ENCODE data around the gene MYOG. TPM values are rescaled to one million over a fixed set of nuclear protein-coding genes. Genes with fewer than 3 reads are reported as not detected.

MYOG gene
- total RNA-seq, 1 donor from 2014 or later, result not detected

DNA sequence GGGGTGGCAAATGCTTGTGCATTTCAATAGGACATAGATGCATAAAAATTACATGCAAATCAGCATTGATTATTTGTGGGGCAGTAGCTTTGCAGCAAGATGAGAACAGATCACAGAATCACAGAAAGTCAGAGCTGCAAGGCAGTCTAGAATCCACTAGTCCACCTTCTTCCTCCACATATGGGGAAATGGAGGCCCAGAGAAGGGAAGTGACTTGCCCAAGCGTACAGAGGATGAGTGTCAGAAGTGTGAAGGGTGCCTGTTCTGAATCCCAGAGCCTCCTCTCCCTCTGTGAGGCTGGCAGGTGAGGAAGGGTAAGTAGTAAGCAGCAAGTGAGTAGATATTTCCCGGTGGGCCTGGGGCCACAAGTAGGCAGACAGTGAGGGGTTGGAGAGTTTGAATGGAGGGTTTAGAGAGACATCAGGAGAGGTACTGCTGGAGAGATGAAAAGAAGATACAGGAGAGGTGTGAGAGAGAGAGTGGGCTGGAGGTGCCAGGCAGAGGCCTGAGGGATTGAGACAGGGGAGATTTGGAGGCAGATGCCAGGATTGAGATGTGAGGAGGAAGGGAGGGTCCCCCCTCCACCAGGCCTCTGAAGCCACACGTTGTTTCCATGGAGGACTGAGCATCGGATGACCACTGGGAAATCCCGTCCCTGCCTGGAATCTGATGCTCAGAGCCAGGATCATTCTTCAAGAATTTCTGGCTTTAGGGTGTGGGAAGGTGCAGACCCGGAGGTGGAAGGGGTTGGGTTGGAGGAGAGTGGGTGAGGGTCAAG, 4.8 kb upstream of the MYOG start:
- no peak for DNase-seq (ENCODE audit: low spot score)

DNA sequence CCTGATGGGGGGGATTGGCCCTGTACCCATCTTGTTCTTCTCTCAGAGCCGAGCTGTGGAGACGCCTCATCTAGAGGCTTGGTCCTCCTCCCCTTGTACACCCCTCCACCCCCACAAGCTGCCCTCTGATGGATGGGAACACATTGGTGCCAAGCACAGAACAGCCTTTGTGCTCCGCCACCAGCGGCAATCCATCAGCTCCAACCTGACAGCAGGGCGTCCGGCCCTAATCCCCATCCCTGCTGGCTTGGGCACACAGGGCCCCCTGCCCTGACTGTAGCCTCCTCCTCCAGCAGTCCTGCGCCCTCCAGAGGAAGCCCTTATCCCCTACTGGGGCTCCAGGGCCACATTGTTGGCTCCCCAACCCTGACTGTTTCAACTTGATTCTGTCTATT, 3.8 kb upstream of the MYOG start:
- DNase-seq (ENCODE audit: low spot score), result no peak

DNA sequence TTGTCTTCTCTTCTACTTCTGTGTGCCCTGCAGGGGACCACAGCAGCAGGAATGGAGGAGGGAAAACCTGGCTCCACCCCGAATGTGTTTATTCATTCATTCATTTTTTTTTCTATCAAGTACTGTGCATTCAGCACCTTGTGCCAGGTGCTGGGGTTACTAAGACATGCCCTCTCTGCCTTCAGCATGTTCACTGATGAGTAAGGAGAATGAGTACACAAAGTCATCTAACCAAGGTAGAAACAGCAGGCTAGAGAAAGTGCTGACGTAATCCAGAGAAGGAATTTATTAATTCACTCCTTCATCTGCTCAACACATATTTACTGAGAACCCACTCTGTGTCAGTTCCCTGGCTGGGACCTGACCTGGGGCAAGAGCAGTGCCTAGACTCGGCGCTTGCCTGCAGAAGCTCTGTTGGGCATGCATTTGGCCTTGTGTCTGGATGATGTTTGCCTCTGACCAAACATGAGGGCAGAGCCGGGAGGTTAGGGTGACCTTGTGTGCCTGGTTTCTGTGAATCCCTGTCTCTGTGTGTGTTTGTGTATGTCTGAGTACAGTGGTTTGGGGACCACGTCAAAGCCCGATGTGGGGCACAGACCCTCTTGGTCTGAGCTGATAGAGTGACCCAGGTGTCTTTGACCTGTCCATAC, 3.3 kb upstream of the MYOG start:
- DNase-seq (ENCODE audit: low spot score), result no peak

DNA sequence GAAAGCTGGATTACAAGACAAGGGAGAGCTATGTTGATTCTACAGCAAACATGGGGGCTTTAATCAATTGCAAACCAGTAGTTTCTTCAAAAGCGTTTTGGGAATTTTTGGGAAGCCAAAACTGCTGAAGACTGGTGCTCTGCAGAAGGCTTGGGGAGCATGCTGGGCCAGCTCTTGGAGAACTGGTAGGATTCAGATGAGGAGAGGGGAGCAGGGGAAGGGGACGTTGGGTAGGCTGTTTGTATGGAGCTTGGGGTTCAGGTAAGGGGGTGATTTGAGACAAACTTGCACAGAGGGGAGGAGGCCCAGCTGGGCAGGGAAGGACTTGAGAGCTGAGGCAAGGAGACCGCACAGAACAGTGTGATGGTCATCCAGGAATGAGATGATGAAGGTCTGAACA, 2.6 kb upstream of the MYOG start:
- DNase-seq (ENCODE audit: low spot score), result no peak

DNA sequence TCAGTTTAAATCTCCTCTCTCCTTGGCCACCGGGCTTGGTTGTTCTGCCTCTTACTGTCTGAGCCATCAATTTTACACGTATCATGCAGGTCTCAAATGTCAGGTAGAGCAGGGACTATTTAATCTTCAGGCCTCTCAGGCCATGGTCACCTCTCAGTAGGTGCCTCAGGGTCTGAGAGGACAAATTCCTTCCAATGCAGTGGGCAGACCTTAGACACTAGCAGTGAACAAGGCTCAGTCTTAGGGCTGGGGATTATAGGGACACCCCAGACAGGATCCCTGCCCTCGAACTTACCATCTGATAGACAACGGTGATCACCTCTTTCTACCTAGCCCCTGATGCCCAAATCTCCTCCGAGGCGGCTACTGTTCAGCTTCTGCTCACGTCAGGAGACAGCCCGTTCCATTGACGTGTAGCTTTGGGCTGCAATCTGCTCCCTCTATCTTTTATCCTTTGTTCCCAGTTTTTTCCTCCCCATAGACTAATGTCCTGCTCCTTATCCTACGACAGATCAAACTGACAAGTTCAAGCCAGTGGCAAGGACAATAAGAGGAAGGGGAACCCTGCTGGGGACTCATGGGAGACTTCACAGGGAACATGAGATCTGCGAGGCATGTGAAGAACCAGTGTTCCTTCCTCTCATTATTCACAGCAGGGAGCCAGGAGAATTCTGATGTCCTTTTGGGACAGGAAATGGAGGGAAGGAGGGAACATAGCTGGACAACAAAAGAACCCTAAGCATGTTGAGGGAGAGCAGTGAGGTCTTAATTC, 1.4 kb upstream of the MYOG start:
- no peak for DNase-seq (ENCODE audit: low spot score)

DNA sequence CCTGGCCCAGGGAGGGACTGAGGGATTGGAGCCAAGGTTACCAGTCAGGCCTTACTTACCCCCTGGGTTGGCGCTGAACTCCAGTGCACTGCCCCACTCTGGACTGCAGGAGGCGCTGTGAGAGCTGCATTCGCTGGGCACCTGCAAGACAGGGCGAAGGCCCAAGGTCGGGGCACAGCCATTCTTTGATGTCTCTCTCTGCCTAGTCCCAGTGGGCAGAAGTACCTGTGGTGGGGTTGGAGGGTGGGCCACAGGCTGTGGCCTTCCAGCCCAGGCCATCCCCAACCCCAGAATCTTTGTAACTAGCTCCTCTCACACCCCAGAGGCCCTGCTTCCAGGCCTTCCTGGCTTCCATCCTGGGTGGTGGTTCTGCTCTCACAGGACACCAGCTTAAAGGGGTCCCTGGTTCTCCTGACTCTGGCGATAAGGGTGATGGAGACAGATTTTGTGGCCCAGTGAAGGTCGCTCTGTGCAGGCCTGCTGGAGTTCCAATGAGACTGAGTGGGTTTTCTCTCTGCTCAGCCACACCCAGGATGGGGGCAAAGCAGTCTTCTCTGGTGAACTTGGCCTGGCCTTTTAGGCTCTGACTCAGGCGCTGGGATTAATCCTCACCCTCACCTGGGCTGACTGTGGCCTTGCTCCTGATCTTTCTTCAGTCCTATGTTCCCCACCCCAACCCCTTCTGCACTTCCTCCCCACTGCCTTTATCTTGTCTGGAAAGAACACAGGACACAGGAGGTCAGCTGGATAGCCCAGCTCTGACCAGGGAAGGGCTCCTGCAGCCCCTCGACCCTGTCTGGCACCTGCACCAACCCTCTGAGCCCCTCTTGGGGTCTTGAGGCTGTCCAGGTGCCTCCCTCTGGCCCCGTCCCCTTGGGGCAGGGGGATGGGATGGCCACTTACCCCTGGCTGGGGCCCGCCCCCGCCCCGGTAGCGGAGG, 954 bp downstream of the MYOG start:
- DNase-seq (ENCODE audit: low spot score), result no peak

DNA sequence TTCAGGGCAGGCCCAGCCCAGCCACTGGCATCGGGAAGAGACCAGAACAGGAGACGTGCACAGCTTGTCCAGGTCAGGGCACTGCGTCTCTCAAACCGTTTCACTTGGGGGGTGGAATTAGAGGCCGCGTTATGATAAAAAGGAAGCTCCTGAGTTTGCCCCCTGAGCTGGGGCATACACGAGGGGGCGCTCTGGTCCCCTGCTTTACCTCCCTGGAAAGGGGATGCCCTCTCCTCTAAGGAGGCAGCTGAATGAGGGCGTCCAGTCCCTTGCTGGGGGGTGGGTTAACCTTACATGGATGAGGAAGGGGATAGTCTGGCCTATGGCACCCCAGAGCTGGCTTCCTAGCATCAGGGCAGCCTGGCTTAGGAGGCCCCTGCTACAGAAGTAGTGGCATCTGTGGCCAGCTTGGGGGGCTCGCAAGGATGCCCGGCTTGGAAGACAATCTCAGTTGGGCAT, 2.3 kb downstream of the MYOG start:
- DNase-seq (ENCODE audit: low spot score), result no peak

DNA sequence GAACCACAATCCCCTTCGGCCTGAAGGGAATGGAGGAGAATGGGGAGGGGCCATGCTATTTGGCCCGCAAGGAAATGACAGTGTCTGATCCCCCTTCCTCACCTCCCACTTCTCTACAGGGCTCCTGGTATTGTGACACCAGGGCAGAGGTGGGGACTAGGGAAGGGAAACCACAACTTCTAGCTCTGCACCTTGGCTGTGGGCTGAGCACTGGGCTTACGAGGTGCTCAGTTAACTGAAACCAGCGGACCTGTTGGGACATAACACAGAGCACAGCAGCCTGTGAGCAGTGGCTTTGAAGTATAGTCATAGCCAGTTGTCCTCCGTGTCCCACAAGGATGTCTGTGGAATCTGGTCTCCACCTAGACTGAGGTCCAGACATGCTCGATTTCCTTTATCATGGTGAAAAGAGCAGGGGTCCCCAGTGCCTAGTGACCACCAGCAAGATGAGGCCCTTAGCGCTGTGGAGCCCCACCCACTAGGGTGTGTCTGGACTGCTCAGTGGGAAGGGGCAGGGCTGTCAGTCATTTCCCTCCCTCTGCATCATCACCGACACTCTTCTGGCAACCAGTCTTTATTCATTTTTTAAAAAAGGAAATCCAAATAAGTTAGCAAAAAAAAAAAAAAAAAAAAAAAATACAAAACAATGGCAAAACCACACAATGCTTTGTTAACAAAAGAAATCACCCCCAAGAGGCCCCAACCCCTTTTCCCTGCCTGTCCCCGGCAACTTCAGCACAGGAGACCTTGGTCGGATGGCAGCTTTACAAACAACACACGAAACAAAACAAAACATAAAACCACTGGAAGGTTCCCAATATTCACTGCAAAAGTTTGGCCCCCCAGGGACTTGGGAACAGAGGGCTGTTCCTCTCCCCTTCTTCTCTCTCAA, 3.0 kb downstream of the MYOG start:
- no peak for DNase-seq (ENCODE audit: low spot score)

DNA sequence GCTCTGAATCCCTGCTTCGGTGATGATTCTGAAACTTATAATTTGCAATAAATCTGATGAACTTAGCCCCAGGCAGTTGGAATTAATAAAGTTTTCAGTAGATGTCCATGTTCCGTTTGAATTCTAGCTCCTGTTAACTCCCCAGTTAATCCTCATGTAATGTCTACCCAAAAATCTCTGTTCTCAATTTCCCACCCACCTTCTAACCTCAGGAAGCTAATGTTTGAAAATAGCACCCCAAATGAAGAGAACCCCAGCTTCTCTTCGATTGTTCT, 3.6 kb downstream of the MYOG start:
- no peak for DNase-seq (ENCODE audit: low spot score)

DNA sequence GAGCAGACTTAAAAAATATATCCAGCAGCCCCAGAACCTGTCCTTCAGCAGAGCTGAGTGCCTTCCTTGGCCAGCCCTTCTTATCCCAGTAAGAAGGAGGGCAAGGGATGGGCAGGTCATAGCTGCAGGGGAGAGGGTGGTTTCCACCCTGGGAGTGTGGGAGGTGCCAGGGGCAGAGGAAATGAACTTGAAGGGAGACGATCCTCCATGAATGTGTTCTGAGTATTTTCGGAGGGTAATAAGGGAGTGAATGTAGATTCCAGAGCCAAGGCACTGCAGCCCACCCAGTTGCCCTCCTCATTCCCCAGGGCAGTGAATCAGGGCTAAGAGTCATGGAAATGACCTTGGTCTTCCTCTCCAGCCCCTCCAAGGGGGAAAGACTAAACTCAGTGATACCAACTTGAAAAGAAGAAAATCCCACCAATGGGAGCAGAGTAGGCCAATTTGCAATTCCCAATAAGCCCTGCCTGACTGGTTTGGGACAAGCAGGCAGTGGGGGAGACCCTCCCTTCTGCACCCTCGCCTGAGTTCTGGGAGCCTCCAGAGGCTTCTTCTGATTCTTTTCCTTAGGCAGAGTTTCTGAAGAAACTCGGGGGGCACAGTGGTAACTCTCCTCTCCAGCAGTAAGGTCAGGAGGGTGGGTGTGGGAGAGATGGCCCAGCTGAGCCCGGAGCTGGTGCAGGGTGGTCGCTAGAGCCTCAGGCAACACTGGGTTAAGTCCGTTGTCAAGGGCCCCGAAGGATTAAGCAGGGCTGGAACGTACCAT, 4.2 kb downstream of the MYOG start:
- no peak for DNase-seq (ENCODE audit: low spot score)

DNA sequence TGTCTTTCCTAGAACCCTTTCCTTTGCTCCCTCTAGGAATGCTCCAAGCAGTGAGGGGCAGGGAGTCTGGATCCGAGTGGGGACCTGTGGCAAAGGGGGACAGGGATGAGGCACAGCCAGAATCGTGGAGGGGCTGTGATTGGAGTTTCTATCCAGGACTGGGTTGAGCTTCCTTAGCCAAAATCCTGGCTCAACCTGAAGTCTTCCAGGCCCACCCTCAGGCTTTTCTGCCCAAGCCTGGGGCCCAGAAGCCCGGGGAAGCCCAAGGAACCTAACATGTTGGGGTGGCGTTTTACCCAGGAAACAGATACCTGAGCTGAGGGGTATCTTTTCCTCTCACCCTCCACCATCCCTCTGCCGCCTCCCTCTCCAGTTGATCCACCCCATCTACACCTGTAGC, 5.4 kb downstream of the MYOG start:
- no peak for DNase-seq (ENCODE audit: low spot score)

DNA sequence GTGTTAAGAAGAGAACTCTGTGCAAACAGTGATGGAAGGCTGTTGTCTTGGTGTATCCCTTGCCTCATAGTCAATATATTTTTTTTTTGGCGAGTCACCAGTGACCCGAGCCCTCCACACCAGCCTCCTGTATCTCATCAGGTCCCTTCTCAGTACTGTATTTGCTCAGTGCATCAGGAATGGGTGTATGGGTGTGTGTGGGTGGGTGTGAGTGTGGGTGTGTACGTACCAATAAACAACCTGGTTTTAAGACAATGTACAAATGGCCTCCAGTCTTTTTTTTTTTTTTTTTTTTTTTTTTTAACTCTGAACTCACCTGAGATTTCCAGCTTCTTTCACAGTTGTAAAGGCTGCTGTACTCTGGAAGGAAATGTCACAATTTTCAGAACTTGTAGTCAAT, 7.3 kb downstream of the MYOG start:
- DNase-seq (ENCODE audit: low spot score), result no peak

DNA sequence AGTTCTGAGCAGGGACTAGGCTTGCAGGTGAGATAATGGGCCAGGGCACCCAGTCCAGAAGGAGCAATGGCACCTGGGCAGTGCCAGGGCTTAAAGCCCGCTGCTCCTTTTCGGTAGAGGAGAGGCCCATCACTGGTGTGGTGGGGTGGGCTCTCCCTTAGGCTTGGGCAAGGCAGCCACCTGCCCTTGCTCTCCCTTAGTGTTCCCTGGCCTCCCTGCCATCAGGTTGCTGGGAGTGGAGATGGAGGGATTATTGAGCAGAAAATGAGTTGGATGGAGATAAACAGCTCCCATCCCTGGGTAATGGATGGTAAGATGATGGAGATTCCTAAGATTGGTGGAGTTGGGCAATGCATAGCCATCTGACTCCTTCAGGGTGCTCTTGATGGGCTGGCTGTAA, 7.9 kb downstream of the MYOG start:
- no peak for DNase-seq (ENCODE audit: low spot score)

DNA sequence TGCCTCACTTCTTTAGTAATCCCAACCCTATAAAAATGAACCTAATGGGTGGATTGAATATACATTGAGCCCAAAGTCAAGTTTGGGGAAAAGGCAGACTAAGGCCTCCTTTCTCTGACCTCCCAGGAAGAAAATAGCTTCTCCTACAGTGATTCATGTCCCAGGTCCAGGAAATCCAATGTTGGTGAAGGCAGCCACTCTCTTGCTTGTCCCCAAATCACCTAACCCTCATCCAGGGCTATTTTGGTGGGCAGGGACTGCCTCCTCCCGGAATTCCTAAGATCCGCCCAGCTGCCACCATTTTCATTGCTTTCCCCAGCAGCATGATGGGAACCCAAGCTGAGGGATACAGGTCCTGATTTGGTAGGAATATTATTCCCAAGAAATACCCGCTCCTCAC, 8.4 kb downstream of the MYOG start:
- no peak for DNase-seq (ENCODE audit: low spot score)

DNA sequence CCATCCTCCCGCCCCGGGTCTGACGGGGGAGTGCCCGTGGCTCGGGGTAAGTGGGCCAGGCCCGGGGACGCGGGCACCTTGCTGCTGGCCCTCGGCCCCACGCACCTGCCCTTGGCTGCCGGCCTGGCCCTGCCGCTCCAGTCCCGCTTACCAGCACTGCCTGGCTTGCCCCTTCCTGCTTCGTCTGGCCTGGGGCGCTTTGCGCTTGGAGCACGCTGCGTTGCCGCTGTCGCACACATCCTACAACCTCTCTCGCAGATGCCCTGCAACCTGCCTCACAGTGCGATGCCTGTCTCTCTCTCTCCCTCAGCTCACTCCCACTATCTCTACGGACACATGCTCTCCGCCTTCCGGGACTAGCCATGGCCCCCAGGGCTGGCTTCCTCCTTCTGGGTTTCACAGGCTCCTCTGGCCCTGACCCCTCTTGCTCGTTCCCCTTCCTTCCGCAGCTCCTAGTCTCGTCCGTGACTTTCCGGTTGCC, 9.7 kb downstream of the MYOG start:
- DNase-seq (ENCODE audit: low spot score), result no peak

DNA sequence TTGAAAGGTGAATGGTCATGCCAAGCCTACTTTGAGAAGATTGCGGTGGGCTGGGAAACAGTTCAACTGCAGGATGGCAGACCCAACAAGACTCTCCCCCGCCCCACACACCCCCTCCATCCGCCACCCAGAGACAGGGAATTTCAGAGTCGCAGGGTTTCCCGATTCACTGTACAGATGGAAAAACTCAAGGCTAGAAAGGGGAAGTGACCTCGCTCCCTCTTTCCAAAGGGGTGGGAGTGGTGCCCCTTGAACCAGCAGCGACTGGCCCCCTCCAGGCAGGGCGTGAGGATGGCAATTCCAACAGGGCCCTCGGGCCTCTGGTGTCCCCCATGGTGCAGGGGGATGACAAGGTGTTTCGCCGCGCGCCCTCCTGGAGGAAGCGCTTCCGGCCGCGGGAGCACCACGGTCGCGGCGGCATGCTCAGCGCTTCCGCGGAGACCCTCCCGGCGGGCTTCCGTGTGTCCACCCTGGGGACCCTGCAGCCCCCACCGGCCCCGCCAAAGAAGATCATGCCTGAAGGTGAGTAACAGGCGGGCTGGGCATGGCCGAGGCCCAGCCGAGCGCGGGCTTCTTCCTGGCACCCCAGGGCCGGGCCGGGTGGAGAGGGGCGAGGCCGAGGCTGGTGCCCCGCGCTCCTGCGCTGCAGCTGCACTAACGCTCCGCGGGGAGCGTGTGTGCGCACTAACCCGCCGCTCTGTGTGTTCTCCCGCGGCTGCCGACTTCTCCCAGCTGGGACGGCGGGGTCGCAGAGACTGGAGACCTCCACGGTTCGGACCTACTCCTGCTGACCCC, 10.4 kb downstream of the MYOG start:
- no peak for DNase-seq (ENCODE audit: low spot score)

DNA sequence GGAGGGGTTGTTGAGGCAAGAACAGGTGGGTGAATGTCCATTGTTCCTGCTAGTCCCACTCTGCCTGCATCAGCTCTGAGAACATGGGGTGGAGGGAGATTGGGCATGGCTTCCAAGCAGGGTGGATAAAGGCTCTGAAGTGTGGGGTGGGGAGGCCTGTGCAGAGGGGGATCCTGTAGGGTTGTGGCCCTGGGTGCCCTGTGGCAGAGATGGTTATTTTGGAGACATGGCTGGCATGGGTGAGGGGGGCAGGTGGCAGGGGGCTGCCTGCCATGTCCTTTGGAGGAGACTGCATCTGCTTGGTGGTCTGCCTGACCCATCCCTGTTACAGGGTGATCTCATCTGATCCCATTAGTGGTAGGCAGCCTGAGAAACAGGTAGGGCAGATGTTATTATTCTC, 11.2 kb downstream of the MYOG start:
- DNase-seq (ENCODE audit: low spot score), result no peak

DNA sequence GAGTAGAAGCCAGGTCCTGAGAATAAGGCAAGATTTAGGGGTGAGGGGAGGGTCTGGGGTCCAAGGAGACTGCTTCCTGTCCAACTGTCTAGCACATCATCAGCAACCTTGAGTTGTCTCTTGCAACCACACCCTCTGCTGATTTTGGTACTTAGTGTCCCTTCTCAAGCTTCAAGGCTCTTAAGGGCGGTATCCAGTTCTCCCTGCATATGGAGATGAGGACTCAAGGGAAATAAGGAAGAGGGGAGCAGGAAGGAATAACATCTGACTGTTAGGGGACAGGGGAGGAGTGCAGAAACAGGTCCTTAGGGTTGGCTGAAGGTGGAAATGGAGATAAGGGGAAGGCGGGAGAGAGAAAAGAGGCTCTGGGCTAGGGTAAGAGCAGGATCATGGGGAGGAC, 12.3 kb downstream of the MYOG start:
- no peak for DNase-seq (ENCODE audit: low spot score)

DNA sequence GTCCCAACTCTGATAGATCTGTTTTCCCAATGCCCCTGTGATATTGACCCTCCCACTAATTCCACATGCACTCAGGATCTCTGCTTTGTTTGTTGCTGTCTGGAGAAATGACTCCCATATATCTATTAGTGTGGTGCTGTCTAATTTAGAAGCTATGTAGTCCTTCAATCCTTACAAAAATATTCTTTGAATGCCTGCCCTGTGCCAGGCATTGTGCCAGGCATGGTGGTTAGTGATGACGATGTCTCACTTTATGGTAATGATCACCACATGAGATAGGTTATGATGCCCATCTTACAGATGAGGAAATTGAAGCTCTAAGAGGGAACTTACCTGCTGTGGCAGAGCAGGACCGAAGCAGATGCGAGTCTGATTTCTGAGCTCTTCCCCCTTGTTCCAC, 12.9 kb downstream of the MYOG start:
- DNase-seq (ENCODE audit: low spot score), result no peak

Data from mucosa of gallbladder (tissue), 1 donor.